H1 (cell line): ENCODE measurements around the gene INSM1. TPM values are rescaled to one million over a fixed set of nuclear protein-coding genes. Genes with fewer than 3 reads are reported as not detected.
A peak's percentile ranks its signal among the peaks of the same experiment; 100 is the strongest.

Experiments
- CTCF ChIA-PET: fragments of 300-600 bp; sonication (Branson Sonifier 250); formaldehyde crosslinking; loops from one replicate; lab custom pipeline; 2021; ENCODE audit not compliant: partially characterized antibody; lab: Charles Lee
- POLR2A ChIA-PET: fragments of 300-600 bp; sonication (Branson Sonifier 250); formaldehyde crosslinking; loops from one replicate; lab custom pipeline; 2021; ENCODE audit warnings: inconsistent platforms; ENCODE audit not compliant: partially characterized antibody; lab: Charles Lee
- DNase-seq, 2 experiments: peaks; one replicate each; pipeline versions ENCODE4 v3.0.0 to v3.0.0-alpha.2; 2010 to 2022; ENCODE audit warnings: low spot score in 2 of 2, low read depth in 1 of 2, mixed read lengths in 1 of 2
- FAIRE-seq: peaks from 2 replicates; lab custom pipeline; 2011; peaks lifted over from hg19 to GRCh38; lab: Jason Lieb, UNC
- H2AFZ ChIP-seq: 2 replicates; pipeline ENCODE4 v1.8.1; 2012; ENCODE audit warnings: low read length, inconsistent platforms
- H2AK5ac ChIP-seq: 2 replicates; pipeline ENCODE4 v1.6.1; 2013; ENCODE audit warnings: low read depth, low read length
- H2BK120ac ChIP-seq: replicated peaks from 2 replicates; pipeline ENCODE3; 2013; ENCODE audit warnings: low read depth, low read length, inconsistent platforms
- H2BK12ac ChIP-seq: 2 replicates; pipeline ENCODE4 v1.6.1; 2013; ENCODE audit warnings: low read depth, low read length
- H2BK15ac ChIP-seq: 2 replicates; pipeline ENCODE4 v1.6.1; 2013; ENCODE audit warnings: low read length
- H2BK20ac ChIP-seq: 2 replicates; pipeline ENCODE4 v1.6.1; 2013; ENCODE audit warnings: low read length
- H2BK5ac ChIP-seq: 2 replicates; pipeline ENCODE4 v1.6.1; 2013; ENCODE audit warnings: low read depth, low read length
- H3K14ac ChIP-seq: 2 replicates; pipeline ENCODE4 v1.6.1; 2013; ENCODE audit warnings: inconsistent platforms; ENCODE audit not compliant: insufficient read length
- H3K18ac ChIP-seq: 2 replicates; pipeline ENCODE4 v1.6.1; 2013; ENCODE audit warnings: low read length; ENCODE audit errors: extremely low read depth
- H3K23ac ChIP-seq: 2 replicates; pipeline ENCODE4 v1.6.1; 2013; ENCODE audit warnings: inconsistent platforms; ENCODE audit not compliant: insufficient read length
- H3K23me2 ChIP-seq: 2 replicates; pipeline ENCODE4 v1.6.1; 2013; ENCODE audit warnings: low read depth, low read length
- H3K27ac ChIP-seq: 2 replicates; pipeline ENCODE4 v1.6.1; 2011; ENCODE audit warnings: low read depth, low read length, inconsistent platforms
- H3K27me3 ChIP-seq, 4 experiments: replicated peaks in 1 of 4; 1 replicate in 1 of 4; 2 replicates in 3 of 4; pipeline versions ENCODE4 v1.6.1 to v1.8.1; 2011 to 2013; ENCODE audit warnings: low read length in 3 of 4, mild to moderate bottlenecking in 3 of 4, inconsistent platforms in 2 of 4, mixed read lengths in 2 of 4, moderate library complexity in 1 of 4; ENCODE audit not compliant: control insufficient read depth in 3 of 4, insufficient read depth in 3 of 4; ENCODE audit errors: extremely low read depth in 1 of 4
- H3K36me3 ChIP-seq, 4 experiments: 2 replicates each; pipeline versions ENCODE4 v1.6.1 to v1.8.1; 2011 to 2013; ENCODE audit warnings: mild to moderate bottlenecking in 4 of 4, low read length in 3 of 4, moderate library complexity in 2 of 4, control low read depth in 1 of 4, inconsistent platforms in 1 of 4; ENCODE audit not compliant: insufficient read depth in 4 of 4, control insufficient read depth in 2 of 4
- H3K4ac ChIP-seq: replicated peaks from 2 replicates; pipeline ENCODE3; 2013; ENCODE audit warnings: low read length, low read depth, mixed read lengths, inconsistent platforms; ENCODE audit not compliant: insufficient read length
- H3K4me1 ChIP-seq, 4 experiments: replicated peaks in 1 of 4; 1 replicate in 1 of 4; 2 replicates in 3 of 4; pipeline versions ENCODE4 v1.6.1 to v1.8.1; 2011 to 2013; ENCODE audit warnings: low read length in 3 of 4, inconsistent platforms in 2 of 4, mixed read lengths in 1 of 4; ENCODE audit not compliant: insufficient read depth in 4 of 4, control insufficient read depth in 3 of 4
- H3K4me2 ChIP-seq, 2 experiments: 2 replicates each; pipeline versions ENCODE4 v1.6.1 to v1.8.1; 2011 to 2013; ENCODE audit warnings: low read depth in 2 of 2, low read length in 2 of 2, control low read depth in 1 of 2, inconsistent platforms in 1 of 2, mild to moderate bottlenecking in 1 of 2; ENCODE audit not compliant: insufficient read depth in 1 of 2
- H3K4me3 ChIP-seq, 4 experiments: fragments of 200-600, 300-600 bp in 1 of 4; sonication (generic), shearing (Covaris generic), sonication (Bioruptor Twin) in 1 of 4; 2 replicates each; pipeline versions ENCODE4 v1.5.1 to v1.8.1; 2011 to 2016; ENCODE audit warnings: low read length in 4 of 4, low read depth in 3 of 4, control low read depth in 2 of 4, inconsistent platforms in 2 of 4, mild to moderate bottlenecking in 2 of 4, mixed read lengths in 1 of 4, moderate library complexity in 1 of 4; ENCODE audit not compliant: insufficient read depth in 2 of 4; ENCODE audit errors: extremely low read depth in 1 of 4
- H3K56ac ChIP-seq: replicated peaks from 2 replicates; pipeline ENCODE3; 2013; ENCODE audit warnings: low read depth, mild to moderate bottlenecking, mixed read lengths, low read length, inconsistent platforms; ENCODE audit not compliant: insufficient read length
- H3K79me1 ChIP-seq: 2 replicates; pipeline ENCODE4 v1.6.1; 2013; ENCODE audit warnings: low read depth, low read length, control low read depth
- H3K79me2 ChIP-seq, 2 experiments: 2 replicates each; pipeline versions ENCODE4 v1.6.1 to v1.8.1; 2012 to 2013; ENCODE audit warnings: low read length in 2 of 2, mild to moderate bottlenecking in 2 of 2, inconsistent platforms in 1 of 2; ENCODE audit not compliant: insufficient read depth in 2 of 2, control insufficient read depth in 1 of 2
- H3K9ac ChIP-seq, 4 experiments: replicated peaks in 1 of 4; 1 replicate in 1 of 4; 2 replicates in 3 of 4; pipeline versions ENCODE4 v1.6.1 to v1.8.1; 2011 to 2013; ENCODE audit warnings: low read depth in 3 of 4, low read length in 3 of 4, control low read depth in 2 of 4, mild to moderate bottlenecking in 2 of 4, moderate library complexity in 2 of 4, inconsistent platforms in 1 of 4; ENCODE audit errors: extremely low read depth in 1 of 4
- H3K9me3 ChIP-seq, 2 experiments: 2 replicates each; pipeline versions ENCODE4 v1.6.1 to v1.8.1; 2012 to 2013; ENCODE audit warnings: mild to moderate bottlenecking in 2 of 2, moderate library complexity in 2 of 2, control low read depth in 1 of 2, inconsistent platforms in 1 of 2, low read depth in 1 of 2, low read length in 1 of 2, mixed read lengths in 1 of 2; ENCODE audit not compliant: insufficient read depth in 2 of 2
- H4K20me1 ChIP-seq, 2 experiments: replicated peaks in 1 of 2; 2 replicates each; pipeline versions ENCODE3 to v1.8.1; 2011 to 2013; ENCODE audit warnings: inconsistent platforms in 2 of 2, low read length in 2 of 2, mild to moderate bottlenecking in 1 of 2; ENCODE audit not compliant: insufficient read depth in 2 of 2, control insufficient read depth in 1 of 2
- H4K5ac ChIP-seq: 2 replicates; pipeline ENCODE4 v1.6.1; 2013; ENCODE audit warnings: low read length, low read depth, mixed read lengths, inconsistent platforms; ENCODE audit not compliant: insufficient read length
- H4K8ac ChIP-seq: 2 replicates; pipeline ENCODE4 v1.8.0; 2013; ENCODE audit warnings: mild to moderate bottlenecking, moderate library complexity, low read length, inconsistent platforms; ENCODE audit not compliant: insufficient read depth; ENCODE audit errors: extremely low read depth
- H4K91ac ChIP-seq: replicated peaks from 2 replicates; pipeline ENCODE3; 2013; ENCODE audit warnings: low read length, mixed read lengths, inconsistent platforms; ENCODE audit not compliant: insufficient read length
- BCL11A ChIP-seq, 2 experiments: IDR thresholded peaks; one replicate each; pipeline ENCODE4 v1.6.1; 2011; ENCODE audit warnings: low read depth in 2 of 2, low read length in 2 of 2, mild to moderate bottlenecking in 2 of 2
- CREB1 ChIP-seq: IDR thresholded peaks from 2 replicates; pipeline ENCODE4 v1.6.1; 2012; ENCODE audit warnings: inconsistent platforms
- SP2 ChIP-seq: IDR thresholded peaks from 2 replicates; pipeline ENCODE4 v1.6.1; 2012; ENCODE audit warnings: mild to moderate bottlenecking, low read length, inconsistent platforms
- SP4 ChIP-seq: IDR thresholded peaks from 2 replicates; pipeline ENCODE4 v1.6.1; 2012; ENCODE audit warnings: low read length, inconsistent platforms
- TAF1 ChIP-seq: IDR thresholded peaks from 2 replicates; pipeline ENCODE4 v1.6.1; 2011; ENCODE audit warnings: mild to moderate bottlenecking, low read depth, low read length
- WGBS, 2 experiments: shearing (Covaris generic) in 1 of 2; methylation state at CpG; one replicate each; pipeline versions ENCODE4 v1.1.6 to v1.1.7; 2013 to 2015; ENCODE audit warnings: low lambda C conversion rate in 2 of 2, mixed read lengths in 2 of 2, inconsistent platforms in 1 of 2, low coverage in 1 of 2, missing lambda C conversion rate in 1 of 2; ENCODE audit not compliant: insufficient replicate concordance in 2 of 2, insufficient coverage in 1 of 2, insufficient read length in 1 of 2; ENCODE audit errors: extremely low coverage in 1 of 2, missing lambda C conversion rate in 1 of 2; 5-methylcytosine and 5-hydroxymethylcytosine counted together
- polyA plus RNA-seq, 7 experiments: library from polyadenylated mRNA; depleted of rRNA in 3 of 7; stranded (reverse) in 5 of 7; unstranded in 2 of 7; fragments of >200 nt in 5 of 7; fragments of 200-250 nt in 2 of 7; gene quantifications; 1 replicate in 5 of 7; 2 replicates in 1 of 7; 4 replicates in 1 of 7; pipeline versions ENCODE4 v1.2.1 to v1.2.3, GENCODE V29; 2011 to 2013; ENCODE audit warnings: missing spikeins in 2 of 7, mixed read lengths in 2 of 7
- total RNA-seq: library from RNA; stranded (reverse); fragmentation: NEBNext Ultra II Directional; extraction: Animal tissue kit (Norgen Biotek cat#: 25700); gene quantifications from 2 replicates; pipeline ENCODE4 v1.2.1, GENCODE V29; 2021

INSM1 gene
- total and polyA plus RNA-seq, 2 of the 8 experiments (the other 6 are each of a cell fraction or from before 2014, with no cell fraction given), result 0.86 to 2.5 TPM

DNA sequence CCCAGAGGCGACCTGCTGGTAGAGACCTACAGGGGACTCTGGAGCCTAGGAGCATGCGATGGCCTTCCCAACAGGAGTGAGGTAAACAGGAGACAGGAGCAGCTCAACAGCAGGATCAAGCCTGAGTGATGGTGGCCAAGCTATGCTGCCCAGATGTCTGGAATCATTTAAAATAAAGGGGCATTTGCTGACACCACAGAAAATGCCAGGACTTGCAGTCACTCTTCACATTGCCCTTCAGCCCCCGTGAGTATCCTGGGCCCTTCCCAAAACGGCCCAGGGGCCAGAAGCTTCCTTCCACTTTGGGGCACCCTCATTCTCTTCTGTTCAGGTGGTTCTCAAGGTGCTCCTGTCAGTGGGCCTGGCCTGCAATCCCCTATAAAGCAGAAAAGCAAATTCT is 23.2 kb downstream of the INSM1 start:
- Histone ChIP-seq H3K23me2 (no peaks in the 10 kb centered on the region), H3K4me2 (no peak overlapping the region), H2AFZ (no peak overlapping the region), H2BK12ac (no peak overlapping the region), H2AK5ac (no peak overlapping the region), H3K27me3 (no peaks in the 10 kb centered on the region), H3K9me3 (no peaks in the 10 kb centered on the region), H2BK15ac (peak overlapping the region; percentile 81; the same call in 1 of the 2 replicates), H4K5ac (no peak overlapping the region), H2BK20ac (no peak overlapping the region), H3K56ac (no peak overlapping the region), H3K9ac (no peak overlapping the region), H3K79me2 (no peaks in the 10 kb centered on the region), H4K91ac (no peak overlapping the region), H3K27ac (no peak overlapping the region), H2BK5ac (no peak overlapping the region), H3K79me1 (no peaks in the 10 kb centered on the region), H4K8ac (no peak overlapping the region), H3K4ac (no peak overlapping the region), H3K4me3 (no peak overlapping the region), H4K20me1 (peaks cover 0 to 2% of the 10 kb centered on the region in 2 experiments), H3K18ac (no peak overlapping the region), H2BK120ac (no peak overlapping the region), H3K36me3 (no peaks in the 10 kb centered on the region), H3K4me1 (peaks cover 0 to 11% (median 8%) of the 10 kb centered on the region in 4 experiments; a peak in 6 of 7 replicates), H3K23ac (no peak overlapping the region), H3K14ac (no peak overlapping the region)
- WGBS, 2 experiments, result 90% methylated on average over 4 of the region's 4 CpGs; no CpG with 5 or more reads in 1 of the 2 experiments
- ChIA-PET CTCF (interaction anchor here (0.6 to 2.7 kb wide), 5 partner anchors 9 to 578 kb away, joined by 3 to 17 read pairs (median 3); no protein-coding TSS in a partner anchor), POLR2A (interaction anchor here (1.0 kb wide), 1 partner anchor 11 kb away, joined by 3 read pairs; no protein-coding TSS in a partner anchor)
- no peak for DNase-seq
- no peak for FAIRE-seq
- no peak for TF ChIP-seq CREB1
- no peak for TF ChIP-seq SP4
- no peak for TF ChIP-seq BCL11A (IDR thresholded peaks at IDR 0.05; ENCODE audit: low read depth in 2 of 2, low read length in 2 of 2)
- TF ChIP-seq TAF1, result no peak
- TF ChIP-seq SP2, result no peak
